ENCODE measurements around the gene GBF1. TPM values are rescaled to one million over a fixed set of nuclear protein-coding genes. Genes with fewer than 3 reads are reported as not detected.
A peak's percentile ranks its signal among the peaks of the same experiment; 100 is the strongest.

Gene GBF1
- total RNA-seq, 2 experiments from 2014 or later, result 42.2 to 44.0 TPM

DNA sequence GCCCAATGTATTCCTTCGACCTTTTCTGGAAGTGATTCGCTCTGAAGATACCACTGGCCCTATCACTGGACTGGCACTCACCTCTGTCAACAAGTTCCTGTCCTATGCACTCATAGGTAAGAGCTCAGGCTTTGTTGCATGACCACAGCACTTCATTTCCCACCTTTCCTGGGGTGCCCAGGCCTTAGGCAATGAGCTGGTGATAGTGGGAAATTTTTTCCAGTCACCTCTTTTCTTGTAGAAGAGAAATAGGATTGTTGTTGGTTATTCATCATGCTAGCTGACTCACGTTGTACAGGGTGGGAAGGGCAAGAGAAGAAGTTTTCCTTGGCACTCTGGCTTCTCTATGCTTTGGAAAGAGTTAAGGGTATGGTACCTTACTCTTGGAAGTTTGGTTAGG, 98.7 kb downstream of the GBF1 start:
- no peaks in the 10 kb centered on the region for H3K27me3 Mint-ChIP-seq
- H3K36me3 Mint-ChIP-seq, result peaks cover 12% of the 10 kb centered on the region
- H3K4me3 Mint-ChIP-seq, result no peak overlapping the region
- no peaks in the 10 kb centered on the region for H3K9me3 Mint-ChIP-seq
- ChIA-PET POLR2A (interaction anchor here (0.7 kb wide), 1 partner anchor 76 kb away, joined by 3 read pairs; no protein-coding TSS in a partner anchor), CTCF (interaction anchor here (0.7 to 4.5 kb wide), 3 partner anchors 8 to 113 kb away, joined by 3 to 67 read pairs (median 48); no protein-coding TSS in a partner anchor)
- peaks cover 33% of the 10 kb centered on the region for H3K4me1 Mint-ChIP-seq (ENCODE audit: low read depth)
- DNase-seq, result no peak
- intact Hi-C loops (cut with micrococcal nuclease), result no loop called here
- H3K27ac Mint-ChIP-seq, result peak overlapping the region; percentile 33

DNA sequence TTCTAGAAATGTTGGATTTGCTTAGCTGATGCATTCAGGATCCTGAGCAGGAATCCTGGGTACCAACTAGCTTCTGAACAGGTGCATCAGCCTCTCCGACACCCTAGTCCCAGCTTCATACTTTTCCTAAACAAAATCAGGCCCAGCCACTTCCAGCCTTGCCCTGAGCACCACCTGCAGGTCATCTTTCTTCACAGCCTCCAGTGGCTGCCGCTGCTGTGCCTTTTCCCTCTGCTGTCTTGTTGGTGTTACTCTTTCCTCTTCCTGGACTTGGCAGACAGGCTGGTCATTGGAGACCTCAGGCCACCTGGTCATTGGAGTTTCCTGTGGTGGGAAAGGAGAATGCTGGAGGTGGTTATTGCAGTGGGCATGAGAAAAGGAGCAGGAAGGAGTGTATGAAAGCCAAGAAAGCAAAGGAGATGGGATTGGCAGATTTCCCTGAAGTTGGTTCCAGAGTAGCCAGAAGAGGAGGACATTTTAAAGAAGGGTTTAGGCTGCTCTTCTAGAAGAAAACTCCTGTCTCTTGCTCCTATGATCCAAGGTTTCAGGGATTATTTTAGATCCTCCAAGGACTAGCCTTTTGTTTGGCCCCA, 102.0 kb downstream of the GBF1 start:
- peaks cover 17% of the 10 kb centered on the region for H3K4me1 Mint-ChIP-seq (ENCODE audit: low read depth)
- ChIA-PET CTCF (interaction anchor here (0.6 to 14.9 kb wide), 14 partner anchors 11 to 1610 kb away, joined by 3 to 1053 read pairs (median 4); partner anchors contain the start of genes ELOVL3, GBF1 and PITX3), POLR2A (interaction anchor here (1.0 kb wide), 1 partner anchor 102 kb away, joined by 3 read pairs; the partner anchor contains the start of gene GBF1)
- no peaks in the 10 kb centered on the region for H3K9me3 Mint-ChIP-seq
- intact Hi-C loops (cut with micrococcal nuclease), result loop anchor here (1.0 kb wide), 1 partner anchor 116 kb away; no protein-coding TSS in a partner anchor
- no peak overlapping the region for H3K27ac Mint-ChIP-seq
- H3K36me3 Mint-ChIP-seq, result peaks cover 18% of the 10 kb centered on the region
- no peaks in the 10 kb centered on the region for H3K27me3 Mint-ChIP-seq
- peak; percentile 56 for DNase-seq
- H3K4me3 Mint-ChIP-seq, result no peak overlapping the region

DNA sequence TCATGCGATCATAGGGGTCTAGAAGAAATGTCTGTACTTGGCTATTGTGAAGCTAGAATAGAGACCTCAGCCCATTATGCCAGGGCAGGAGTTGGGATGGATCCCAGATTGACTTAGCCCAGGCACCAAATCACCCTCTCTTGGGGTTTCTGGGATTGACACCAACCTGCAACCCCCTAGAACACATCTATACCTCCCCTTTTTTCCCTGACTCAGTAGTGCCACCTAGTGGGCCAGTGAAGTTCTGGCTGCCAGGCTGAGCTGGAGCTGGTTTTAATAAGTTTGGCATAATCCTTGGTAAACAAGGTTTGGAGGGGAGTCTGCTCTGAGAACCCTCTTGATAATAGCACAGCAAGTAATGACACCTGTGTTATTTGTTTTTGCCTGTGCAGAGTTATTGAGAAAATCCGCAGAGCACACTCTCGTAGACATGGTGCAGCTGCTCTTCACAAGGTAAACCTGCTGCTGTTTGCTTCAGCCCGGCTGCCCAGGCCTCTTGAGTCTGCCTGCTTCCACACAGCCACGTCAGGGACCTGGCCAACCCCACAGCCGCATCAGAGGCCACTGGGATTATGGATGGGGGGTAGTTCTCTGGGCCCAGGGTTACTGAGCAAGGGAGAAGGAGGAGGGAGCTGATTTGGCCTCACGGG, 106.9 kb downstream of the GBF1 start:
- H3K9me3 Mint-ChIP-seq, result no peaks in the 10 kb centered on the region
- H3K4me3 Mint-ChIP-seq, result no peak overlapping the region
- intact Hi-C loops (cut with micrococcal nuclease), result loop anchor here (1.0 kb wide), 2 partner anchors 121 to 183 kb away; no protein-coding TSS in a partner anchor
- CTCF ChIA-PET, result interaction anchor here (0.6 to 14.9 kb wide), 51 partner anchors 10 to 280 kb away, joined by 3 to 1053 read pairs (median 5); partner anchors contain the start of genes CUEDC2, ELOVL3, FBXL15 and GBF1
- H3K27me3 Mint-ChIP-seq, result no peaks in the 10 kb centered on the region
- POLR2A ChIA-PET, result interaction anchor here (0.5 to 4.6 kb wide), 4 partner anchors 107 to 122 kb away, joined by 3 to 34 read pairs (median 3); no protein-coding TSS in a partner anchor
- H3K4me1 Mint-ChIP-seq (ENCODE audit: low read depth), result peaks cover 4% of the 10 kb centered on the region
- H3K36me3 Mint-ChIP-seq, result peaks cover 19% of the 10 kb centered on the region
- no peak overlapping the region for H3K27ac Mint-ChIP-seq
- peak; percentile 77 for DNase-seq

DNA sequence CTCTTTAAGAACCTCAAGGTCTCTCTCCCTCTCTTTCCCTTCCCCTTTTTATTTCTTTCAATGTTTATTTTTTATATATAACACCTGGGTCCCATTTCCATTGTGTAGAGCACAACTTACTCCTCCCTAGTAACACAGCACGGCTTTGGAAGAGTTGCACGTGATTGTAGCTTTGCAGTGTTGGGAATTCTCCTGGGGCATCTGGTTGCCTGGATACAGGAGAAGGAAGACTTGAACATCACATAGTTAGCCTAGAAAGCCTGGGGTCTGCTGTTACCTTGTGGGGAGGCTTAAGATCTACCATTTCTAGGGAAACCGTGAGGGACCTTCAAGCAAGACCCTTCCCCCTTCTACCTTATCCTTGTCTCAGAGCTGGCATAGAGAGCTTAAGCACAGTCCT, 109.1 kb downstream of the GBF1 start:
- Mint-ChIP-seq H3K36me3 (peaks cover 34% of the 10 kb centered on the region), H3K27ac (no peak overlapping the region), H3K4me1 (ENCODE audit: low read depth) (peaks cover 18% of the 10 kb centered on the region), H3K4me3 (no peak overlapping the region), H3K27me3 (no peaks in the 10 kb centered on the region), H3K9me3 (no peaks in the 10 kb centered on the region)
- intact Hi-C loops (cut with micrococcal nuclease), result no loop called here
- ChIA-PET POLR2A (interaction anchor here (0.6 kb wide), 2 partner anchors 194 to 241 kb away, joined by 4 to 5 read pairs; no protein-coding TSS in a partner anchor), CTCF (interaction anchor here (1.5 to 14.9 kb wide), 3 partner anchors 13 to 186 kb away, joined by 4 to 1053 read pairs (median 76); partner anchors contain the start of genes ELOVL3 and PITX3)
- no peak for DNase-seq

DNA sequence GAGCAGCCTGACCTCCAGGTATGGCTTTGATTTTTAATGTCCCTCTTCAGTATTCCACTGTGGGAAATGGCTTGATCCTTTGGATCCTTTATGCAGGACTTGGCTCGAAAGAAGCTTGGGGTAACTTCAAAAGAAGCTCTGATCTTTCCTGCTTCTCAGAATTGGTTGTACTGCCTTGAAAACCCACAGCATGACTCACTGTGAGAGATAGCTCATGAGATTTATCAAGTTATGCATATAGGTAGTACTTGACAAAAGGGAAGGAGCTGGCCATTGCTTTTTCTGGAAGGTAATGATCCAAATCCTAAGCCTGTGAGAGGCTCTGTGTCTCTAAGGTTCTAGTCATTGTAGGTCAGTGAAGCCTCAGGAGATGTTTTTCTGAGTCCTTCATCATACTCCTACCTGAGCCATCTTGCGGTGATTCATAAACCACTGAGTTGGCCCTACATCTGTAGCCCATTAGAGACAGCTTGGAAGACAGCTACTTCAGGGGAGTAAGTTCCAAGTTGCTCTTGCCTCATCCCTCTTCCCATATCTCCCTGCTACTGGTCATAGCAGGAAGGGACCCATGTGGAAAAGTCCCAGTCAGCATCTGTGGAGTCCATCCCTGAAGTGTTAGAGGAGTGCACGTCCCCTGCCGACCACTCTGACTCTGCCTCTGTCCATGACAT, 113.5 kb downstream of the GBF1 start:
- no peak for DNase-seq
- Mint-ChIP-seq H3K9me3 (no peaks in the 10 kb centered on the region), H3K27me3 (no peaks in the 10 kb centered on the region), H3K27ac (peak overlapping the region; percentile 24), H3K36me3 (peaks cover 57% of the 10 kb centered on the region), H3K4me1 (ENCODE audit: low read depth) (peaks cover 18% of the 10 kb centered on the region), H3K4me3 (no peak overlapping the region)
- intact Hi-C loops (cut with micrococcal nuclease), result no loop called here
- ChIA-PET POLR2A (interaction anchor here (0.6 to 1.5 kb wide), 4 partner anchors 71 to 130 kb away, joined by 3 to 4 read pairs (median 4); no protein-coding TSS in a partner anchor), CTCF (interaction anchor here (0.6 to 14.9 kb wide), 15 partner anchors 10 to 272 kb away, joined by 3 to 1053 read pairs (median 3); partner anchors contain the start of genes ACTR1A, ELOVL3, GBF1 and PITX3)

DNA sequence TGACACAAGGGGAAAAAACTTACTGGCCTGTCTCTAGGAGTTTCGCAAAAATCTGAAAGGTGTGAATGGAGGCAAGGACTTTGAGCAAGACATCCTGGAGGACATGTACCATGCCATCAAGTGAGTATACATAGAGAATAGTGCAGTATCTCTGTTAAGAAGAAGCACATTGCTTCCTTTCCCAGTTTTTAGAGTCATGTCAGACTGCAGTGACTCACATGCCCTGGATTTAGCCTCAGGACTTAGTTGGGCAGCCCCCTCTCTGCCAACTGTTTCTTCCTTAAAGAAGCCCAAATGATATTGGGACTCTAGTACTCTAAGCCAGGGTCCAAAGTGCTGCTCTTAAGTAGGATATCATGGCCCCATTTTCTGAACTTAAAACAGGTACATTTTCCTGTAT, 122.1 kb downstream of the GBF1 start:
- no peaks in the 10 kb centered on the region for H3K27me3 Mint-ChIP-seq
- H3K36me3 Mint-ChIP-seq, result peaks cover 68% of the 10 kb centered on the region
- DNase-seq, result no peak
- H3K9me3 Mint-ChIP-seq, result no peaks in the 10 kb centered on the region
- intact Hi-C loops (cut with micrococcal nuclease), result no loop called here
- H3K4me3 Mint-ChIP-seq, result no peak overlapping the region
- no peaks in the 10 kb centered on the region for H3K4me1 Mint-ChIP-seq (ENCODE audit: low read depth)
- POLR2A ChIA-PET, result no interaction called here
- no peak overlapping the region for H3K27ac Mint-ChIP-seq
- CTCF ChIA-PET, result interaction anchor here (7.4 kb wide), 1 partner anchor 136 kb away, joined by 66 read pairs; no protein-coding TSS in a partner anchor

DNA sequence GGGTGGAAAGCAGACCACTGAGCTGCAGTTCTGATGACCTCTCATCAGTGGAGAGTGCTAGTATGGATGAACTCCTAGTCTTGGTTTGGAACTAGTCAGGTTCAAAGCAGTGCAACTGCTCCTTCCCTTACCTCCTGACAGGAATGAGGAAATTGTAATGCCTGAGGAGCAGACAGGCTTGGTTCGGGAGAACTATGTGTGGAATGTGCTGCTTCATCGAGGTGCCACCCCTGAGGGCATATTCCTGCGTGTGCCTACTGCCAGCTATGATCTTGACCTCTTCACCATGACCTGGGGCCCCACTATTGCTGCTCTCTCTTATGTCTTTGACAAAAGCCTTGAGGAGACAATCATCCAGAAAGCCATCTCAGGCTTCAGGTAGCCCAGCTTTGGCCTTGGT, 122.7 kb downstream of the GBF1 start:
- no peaks in the 10 kb centered on the region for H3K4me1 Mint-ChIP-seq (ENCODE audit: low read depth)
- H3K27ac Mint-ChIP-seq, result no peak overlapping the region
- POLR2A ChIA-PET, result no interaction called here
- peaks cover 68% of the 10 kb centered on the region for H3K36me3 Mint-ChIP-seq
- H3K27me3 Mint-ChIP-seq, result no peaks in the 10 kb centered on the region
- no peaks in the 10 kb centered on the region for H3K9me3 Mint-ChIP-seq
- no peak for DNase-seq
- H3K4me3 Mint-ChIP-seq, result no peak overlapping the region
- CTCF ChIA-PET, result interaction anchor here (1.0 to 4.7 kb wide), 4 partner anchors 10 to 139 kb away, joined by 3 to 21 read pairs (median 3); no protein-coding TSS in a partner anchor
- intact Hi-C loops (cut with micrococcal nuclease), result no loop called here

DNA sequence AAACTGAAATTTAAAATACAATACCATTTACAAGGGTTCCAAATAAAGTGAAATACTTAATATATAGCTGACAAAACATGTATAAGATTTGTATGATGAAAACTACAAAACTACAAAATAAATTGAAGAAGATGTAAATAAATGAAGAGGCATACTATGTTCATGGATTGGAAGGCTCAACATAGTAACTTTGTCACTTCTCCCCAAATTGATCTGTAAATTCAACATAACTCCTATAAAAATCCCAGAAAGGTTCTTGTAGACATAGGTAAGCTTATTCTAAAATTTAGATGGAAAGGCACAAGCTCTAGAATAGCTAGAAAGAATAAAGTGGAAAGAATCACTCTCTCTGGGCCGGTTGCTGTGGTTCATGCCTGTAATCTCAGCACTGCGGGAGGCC, 126.0 kb downstream of the GBF1 start:
- ChIA-PET POLR2A (no interaction called here), CTCF (interaction anchor here (0.6 to 4.7 kb wide), 3 partner anchors 19 to 141 kb away, joined by 3 to 21 read pairs (median 5); no protein-coding TSS in a partner anchor)
- Mint-ChIP-seq H3K36me3 (peaks cover 55% of the 10 kb centered on the region), H3K4me1 (ENCODE audit: low read depth) (no peaks in the 10 kb centered on the region), H3K9me3 (no peaks in the 10 kb centered on the region), H3K27me3 (no peaks in the 10 kb centered on the region), H3K4me3 (no peak overlapping the region), H3K27ac (no peak overlapping the region)
- no peak for DNase-seq
- intact Hi-C loops (cut with micrococcal nuclease), result no loop called here

DNA sequence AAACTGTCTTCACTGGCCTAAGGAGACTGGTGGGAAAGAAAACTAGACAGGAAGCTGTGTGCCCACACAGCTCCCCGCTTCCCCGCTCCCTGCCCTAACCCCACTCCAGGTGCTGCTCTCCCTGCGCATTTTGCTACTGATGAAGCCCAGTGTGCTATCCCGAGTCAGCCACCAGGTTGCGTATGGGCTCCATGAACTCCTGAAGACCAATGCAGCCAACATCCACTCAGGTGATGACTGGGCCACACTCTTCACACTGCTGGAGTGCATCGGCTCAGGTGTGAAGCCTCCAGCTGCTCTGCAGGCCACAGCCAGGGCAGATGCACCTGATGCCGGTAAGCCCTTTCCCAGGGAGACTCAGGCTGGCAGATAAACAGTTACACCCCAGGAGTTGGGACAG, 129.9 kb downstream of the GBF1 start:
- Mint-ChIP-seq H3K27me3 (no peaks in the 10 kb centered on the region), H3K27ac (no peak overlapping the region), H3K4me1 (ENCODE audit: low read depth) (no peaks in the 10 kb centered on the region), H3K36me3 (peaks cover 47% of the 10 kb centered on the region), H3K9me3 (no peaks in the 10 kb centered on the region), H3K4me3 (no peak overlapping the region)
- no peak for DNase-seq
- intact Hi-C loops (cut with micrococcal nuclease), result no loop called here
- ChIA-PET POLR2A (interaction anchor here (0.6 to 1.3 kb wide), 2 partner anchors 21 to 24 kb away, joined by 3 read pairs; partner anchors contain the start of gene NFKB2), CTCF (interaction anchor here (1.0 to 1.1 kb wide), 3 partner anchors 9 to 145 kb away, joined by 3 read pairs; no protein-coding TSS in a partner anchor)

DNA sequence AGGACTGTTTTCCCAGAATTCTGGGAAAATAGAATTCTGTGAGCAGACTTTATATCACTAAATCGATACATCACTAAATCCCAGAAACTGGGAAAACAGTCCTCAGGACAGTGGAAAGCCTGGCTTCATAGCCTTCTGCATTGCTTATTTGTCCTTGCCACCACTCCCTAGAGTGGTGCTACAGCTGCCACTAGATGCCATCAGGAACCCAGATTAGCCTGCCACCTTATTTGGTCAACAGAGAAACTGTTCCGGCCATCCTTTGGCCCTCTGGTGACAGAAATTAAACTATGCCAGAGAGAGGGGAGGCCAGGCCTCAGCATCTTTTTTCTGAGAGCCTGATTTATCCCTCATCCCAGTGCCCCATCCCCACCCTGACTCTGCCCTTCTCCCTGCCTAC, 130.5 kb downstream of the GBF1 start:
- intact Hi-C loops (cut with micrococcal nuclease), result no loop called here
- ChIA-PET CTCF (interaction anchor here (0.7 to 1.1 kb wide), 4 partner anchors 9 to 145 kb away, joined by 3 read pairs; no protein-coding TSS in a partner anchor), POLR2A (interaction anchor here (1.3 kb wide), 1 partner anchor 20 kb away, joined by 3 read pairs; the partner anchor contains the start of gene NFKB2)
- H3K36me3 Mint-ChIP-seq, result peaks cover 43% of the 10 kb centered on the region
- H3K27me3 Mint-ChIP-seq, result no peaks in the 10 kb centered on the region
- no peak overlapping the region for H3K4me3 Mint-ChIP-seq
- no peak overlapping the region for H3K27ac Mint-ChIP-seq
- DNase-seq, result no peak
- H3K9me3 Mint-ChIP-seq, result no peaks in the 10 kb centered on the region
- no peaks in the 10 kb centered on the region for H3K4me1 Mint-ChIP-seq (ENCODE audit: low read depth)

DNA sequence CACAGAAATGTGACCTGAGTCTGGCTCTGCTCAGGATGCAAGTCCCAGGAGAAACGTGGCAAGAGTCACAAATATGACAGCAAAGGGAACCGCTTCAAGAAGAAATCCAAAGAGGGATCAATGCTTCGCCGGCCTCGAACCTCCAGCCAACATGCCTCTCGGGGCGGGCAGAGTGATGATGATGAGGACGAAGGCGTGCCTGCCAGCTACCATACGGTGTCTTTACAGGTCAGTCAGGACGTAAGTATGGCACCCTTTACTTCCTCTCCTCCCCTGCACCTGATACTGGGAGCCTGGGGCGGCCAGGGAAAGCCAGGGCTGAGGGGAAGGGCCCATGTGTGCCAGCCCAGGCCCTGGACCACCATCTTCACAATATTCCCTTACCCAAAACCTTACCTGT, 131.6 kb downstream of the GBF1 start:
- CTCF ChIA-PET, result no interaction called here
- no peak for DNase-seq
- no peaks in the 10 kb centered on the region for H3K4me1 Mint-ChIP-seq (ENCODE audit: low read depth)
- H3K4me3 Mint-ChIP-seq, result no peak overlapping the region
- peaks cover 44% of the 10 kb centered on the region for H3K36me3 Mint-ChIP-seq
- intact Hi-C loops (cut with micrococcal nuclease), result no loop called here
- no peak overlapping the region for H3K27ac Mint-ChIP-seq
- no peaks in the 10 kb centered on the region for H3K27me3 Mint-ChIP-seq
- POLR2A ChIA-PET, result no interaction called here
- H3K9me3 Mint-ChIP-seq, result no peaks in the 10 kb centered on the region

All from activated CD4-positive, alpha-beta memory T cell treated with anti-CD3 and anti-CD28 coated beads for 36 hours (primary cell).